NCI-H748 (cell line): ENCODE measurements around the gene CCDC14.

Experiments used
- DNase-seq: peaks from one replicate; lab custom pipeline; 2025; ENCODE audit not compliant: unreplicated experiment; lab: John Stamatoyannopoulos, UW

Gene CCDC14

DNA sequence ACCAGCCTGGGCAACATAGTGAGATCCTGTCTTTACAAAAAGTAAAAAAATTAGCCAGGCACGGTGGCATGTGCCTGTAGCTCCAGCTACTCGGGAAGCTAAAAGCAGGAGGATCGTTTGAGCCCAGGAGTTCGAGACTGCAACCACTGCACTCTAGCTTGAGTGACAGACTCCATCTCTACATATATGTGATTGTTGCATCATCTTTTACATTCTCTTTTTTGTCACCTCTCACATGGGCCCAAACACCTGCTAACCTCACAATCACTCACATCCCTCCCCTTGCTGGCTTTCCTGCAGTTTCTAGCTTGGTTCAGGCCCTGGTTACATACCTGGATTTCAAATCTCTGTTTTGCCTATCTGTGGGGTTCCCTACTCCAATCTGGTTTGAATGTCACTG lies 96.3 kb downstream of the CCDC14 start:
- DNase-seq, result no peak
